ENCODE results near the gene CLEC16A. TPM values are rescaled to one million over a fixed set of nuclear protein-coding genes. Genes with fewer than 3 reads are reported as not detected.

CLEC16A gene
- total and polyA plus RNA-seq, 2 experiments from 2014 or later, result 9.9 to 24.1 TPM

DNA sequence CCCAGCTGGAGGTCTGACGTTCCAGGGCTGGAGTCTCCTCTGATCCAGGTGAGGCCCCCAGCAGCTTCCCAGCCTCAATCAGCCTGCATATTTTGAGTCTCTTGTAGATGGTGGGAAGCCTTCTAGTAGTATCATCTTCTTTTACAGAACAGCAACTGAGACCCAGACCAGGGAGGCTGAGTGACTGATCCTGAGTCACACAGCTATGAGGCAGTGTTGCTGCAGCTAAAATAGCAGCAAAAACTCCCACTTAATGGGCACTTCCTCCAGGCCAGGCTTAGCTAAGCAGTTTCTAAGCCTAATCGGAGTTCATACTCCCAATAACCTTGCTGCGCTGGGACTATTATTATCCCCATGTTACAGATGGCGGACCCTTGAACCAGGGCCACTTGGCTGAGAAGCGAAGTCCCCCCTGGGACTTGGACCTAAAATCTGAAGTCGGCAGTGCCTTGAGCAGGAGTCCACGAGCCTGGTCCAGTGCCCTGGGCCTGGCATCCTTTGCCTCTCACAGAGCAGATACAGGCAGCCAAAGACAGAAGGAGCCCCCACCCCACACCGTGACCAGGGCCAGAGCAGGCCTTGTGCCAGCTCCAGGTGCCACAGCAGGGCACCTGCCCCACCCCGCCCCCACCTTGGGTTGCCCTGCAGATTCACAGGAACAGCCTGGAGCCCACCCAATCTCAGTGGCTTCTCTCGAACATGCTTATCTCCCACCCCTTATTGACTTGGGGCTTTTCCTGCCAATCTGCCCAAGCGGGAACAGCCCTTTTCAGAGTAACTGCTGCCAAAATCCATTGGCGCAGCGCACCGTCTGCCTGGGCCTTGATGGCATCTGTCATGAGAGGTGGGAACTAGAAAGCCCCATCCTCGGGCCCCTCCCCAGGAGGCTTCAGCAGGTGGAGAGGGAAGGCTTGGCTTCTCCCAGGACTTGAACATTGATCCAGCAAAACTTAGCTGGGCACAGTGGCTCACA, 246.5 kb downstream of the CLEC16A start:
- H3K27ac Mint-ChIP-seq, result no peak overlapping the region
- no peak overlapping the region for H3K4me2 ChIP-seq
- ATAC-seq, result no peak

More for the DNA sequence above, 246.5 kb downstream of the CLEC16A start:
- Histone ChIP-seq H3K9me2 (ENCODE audit: insufficient read depth) (no peaks in the 10 kb centered on the region), H4K20me1 (replicated peaks; ENCODE audit: insufficient read depth) (no peaks in the 10 kb centered on the region), H3K4me1 (ENCODE audit: insufficient read depth) (no peaks in the 10 kb centered on the region; the same call in 1 of the 2 replicates), H3K27ac (ENCODE audit: low read depth) (no peak overlapping the region), H3K36me3 (ENCODE audit: insufficient read depth) (no peaks in the 10 kb centered on the region), H3K27me3 (ENCODE audit: insufficient read depth) (no peaks in the 10 kb centered on the region), H2AFZ (no peak overlapping the region), H3F3A (replicated peaks; ENCODE audit: low read depth) (no peaks in the 10 kb centered on the region), H3K4me3 (no peak overlapping the region), H3K79me2 (replicated peaks; ENCODE audit: insufficient read depth) (no peaks in the 10 kb centered on the region)
- TF ChIP-seq ZNF331 (CRISPR knock-in tag; IDR thresholded peaks at IDR 0.05; ENCODE audit: low read depth) (no peak), NANOG (IDR thresholded peaks at IDR 0.05; ENCODE audit: borderline replicate concordance) (no peak), JUNB (IDR thresholded peaks at IDR 0.05; ENCODE audit: unreplicated experiment) (no peak), EZH2 (IDR thresholded peaks at IDR 0.05; ENCODE audit: low read depth, unreplicated experiment) (no peak), EZH2phosphoT487 (IDR thresholded peaks at IDR 0.05; ENCODE audit: unreplicated experiment) (no peak)
- TF ChIP-seq, protein P1, sequence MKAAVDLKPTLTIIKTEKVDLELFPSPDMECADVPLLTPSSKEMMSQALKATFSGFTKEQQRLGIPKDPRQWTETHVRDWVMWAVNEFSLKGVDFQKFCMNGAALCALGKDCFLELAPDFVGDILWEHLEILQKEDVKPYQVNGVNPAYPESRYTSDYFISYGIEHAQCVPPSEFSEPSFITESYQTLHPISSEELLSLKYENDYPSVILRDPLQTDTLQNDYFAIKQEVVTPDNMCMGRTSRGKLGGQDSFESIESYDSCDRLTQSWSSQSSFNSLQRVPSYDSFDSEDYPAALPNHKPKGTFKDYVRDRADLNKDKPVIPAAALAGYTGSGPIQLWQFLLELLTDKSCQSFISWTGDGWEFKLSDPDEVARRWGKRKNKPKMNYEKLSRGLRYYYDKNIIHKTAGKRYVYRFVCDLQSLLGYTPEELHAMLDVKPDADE (IDR thresholded peaks at IDR 0.05), result no peak
- TF ChIP-seq, protein P2, sequence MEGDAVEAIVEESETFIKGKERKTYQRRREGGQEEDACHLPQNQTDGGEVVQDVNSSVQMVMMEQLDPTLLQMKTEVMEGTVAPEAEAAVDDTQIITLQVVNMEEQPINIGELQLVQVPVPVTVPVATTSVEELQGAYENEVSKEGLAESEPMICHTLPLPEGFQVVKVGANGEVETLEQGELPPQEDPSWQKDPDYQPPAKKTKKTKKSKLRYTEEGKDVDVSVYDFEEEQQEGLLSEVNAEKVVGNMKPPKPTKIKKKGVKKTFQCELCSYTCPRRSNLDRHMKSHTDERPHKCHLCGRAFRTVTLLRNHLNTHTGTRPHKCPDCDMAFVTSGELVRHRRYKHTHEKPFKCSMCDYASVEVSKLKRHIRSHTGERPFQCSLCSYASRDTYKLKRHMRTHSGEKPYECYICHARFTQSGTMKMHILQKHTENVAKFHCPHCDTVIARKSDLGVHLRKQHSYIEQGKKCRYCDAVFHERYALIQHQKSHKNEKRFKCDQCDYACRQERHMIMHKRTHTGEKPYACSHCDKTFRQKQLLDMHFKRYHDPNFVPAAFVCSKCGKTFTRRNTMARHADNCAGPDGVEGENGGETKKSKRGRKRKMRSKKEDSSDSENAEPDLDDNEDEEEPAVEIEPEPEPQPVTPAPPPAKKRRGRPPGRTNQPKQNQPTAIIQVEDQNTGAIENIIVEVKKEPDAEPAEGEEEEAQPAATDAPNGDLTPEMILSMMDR (conservative IDR thresholded peaks at IDR 0.05; ENCODE audit: low read depth in 2 of 2), result no peak
- TF ChIP-seq, protein P3, sequence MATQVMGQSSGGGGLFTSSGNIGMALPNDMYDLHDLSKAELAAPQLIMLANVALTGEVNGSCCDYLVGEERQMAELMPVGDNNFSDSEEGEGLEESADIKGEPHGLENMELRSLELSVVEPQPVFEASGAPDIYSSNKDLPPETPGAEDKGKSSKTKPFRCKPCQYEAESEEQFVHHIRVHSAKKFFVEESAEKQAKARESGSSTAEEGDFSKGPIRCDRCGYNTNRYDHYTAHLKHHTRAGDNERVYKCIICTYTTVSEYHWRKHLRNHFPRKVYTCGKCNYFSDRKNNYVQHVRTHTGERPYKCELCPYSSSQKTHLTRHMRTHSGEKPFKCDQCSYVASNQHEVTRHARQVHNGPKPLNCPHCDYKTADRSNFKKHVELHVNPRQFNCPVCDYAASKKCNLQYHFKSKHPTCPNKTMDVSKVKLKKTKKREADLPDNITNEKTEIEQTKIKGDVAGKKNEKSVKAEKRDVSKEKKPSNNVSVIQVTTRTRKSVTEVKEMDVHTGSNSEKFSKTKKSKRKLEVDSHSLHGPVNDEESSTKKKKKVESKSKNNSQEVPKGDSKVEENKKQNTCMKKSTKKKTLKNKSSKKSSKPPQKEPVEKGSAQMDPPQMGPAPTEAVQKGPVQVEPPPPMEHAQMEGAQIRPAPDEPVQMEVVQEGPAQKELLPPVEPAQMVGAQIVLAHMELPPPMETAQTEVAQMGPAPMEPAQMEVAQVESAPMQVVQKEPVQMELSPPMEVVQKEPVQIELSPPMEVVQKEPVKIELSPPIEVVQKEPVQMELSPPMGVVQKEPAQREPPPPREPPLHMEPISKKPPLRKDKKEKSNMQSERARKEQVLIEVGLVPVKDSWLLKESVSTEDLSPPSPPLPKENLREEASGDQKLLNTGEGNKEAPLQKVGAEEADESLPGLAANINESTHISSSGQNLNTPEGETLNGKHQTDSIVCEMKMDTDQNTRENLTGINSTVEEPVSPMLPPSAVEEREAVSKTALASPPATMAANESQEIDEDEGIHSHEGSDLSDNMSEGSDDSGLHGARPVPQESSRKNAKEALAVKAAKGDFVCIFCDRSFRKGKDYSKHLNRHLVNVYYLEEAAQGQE (IDR thresholded peaks at IDR 0.05; ENCODE audit: unreplicated experiment), result no peak
- TF ChIP-seq, protein P4, sequence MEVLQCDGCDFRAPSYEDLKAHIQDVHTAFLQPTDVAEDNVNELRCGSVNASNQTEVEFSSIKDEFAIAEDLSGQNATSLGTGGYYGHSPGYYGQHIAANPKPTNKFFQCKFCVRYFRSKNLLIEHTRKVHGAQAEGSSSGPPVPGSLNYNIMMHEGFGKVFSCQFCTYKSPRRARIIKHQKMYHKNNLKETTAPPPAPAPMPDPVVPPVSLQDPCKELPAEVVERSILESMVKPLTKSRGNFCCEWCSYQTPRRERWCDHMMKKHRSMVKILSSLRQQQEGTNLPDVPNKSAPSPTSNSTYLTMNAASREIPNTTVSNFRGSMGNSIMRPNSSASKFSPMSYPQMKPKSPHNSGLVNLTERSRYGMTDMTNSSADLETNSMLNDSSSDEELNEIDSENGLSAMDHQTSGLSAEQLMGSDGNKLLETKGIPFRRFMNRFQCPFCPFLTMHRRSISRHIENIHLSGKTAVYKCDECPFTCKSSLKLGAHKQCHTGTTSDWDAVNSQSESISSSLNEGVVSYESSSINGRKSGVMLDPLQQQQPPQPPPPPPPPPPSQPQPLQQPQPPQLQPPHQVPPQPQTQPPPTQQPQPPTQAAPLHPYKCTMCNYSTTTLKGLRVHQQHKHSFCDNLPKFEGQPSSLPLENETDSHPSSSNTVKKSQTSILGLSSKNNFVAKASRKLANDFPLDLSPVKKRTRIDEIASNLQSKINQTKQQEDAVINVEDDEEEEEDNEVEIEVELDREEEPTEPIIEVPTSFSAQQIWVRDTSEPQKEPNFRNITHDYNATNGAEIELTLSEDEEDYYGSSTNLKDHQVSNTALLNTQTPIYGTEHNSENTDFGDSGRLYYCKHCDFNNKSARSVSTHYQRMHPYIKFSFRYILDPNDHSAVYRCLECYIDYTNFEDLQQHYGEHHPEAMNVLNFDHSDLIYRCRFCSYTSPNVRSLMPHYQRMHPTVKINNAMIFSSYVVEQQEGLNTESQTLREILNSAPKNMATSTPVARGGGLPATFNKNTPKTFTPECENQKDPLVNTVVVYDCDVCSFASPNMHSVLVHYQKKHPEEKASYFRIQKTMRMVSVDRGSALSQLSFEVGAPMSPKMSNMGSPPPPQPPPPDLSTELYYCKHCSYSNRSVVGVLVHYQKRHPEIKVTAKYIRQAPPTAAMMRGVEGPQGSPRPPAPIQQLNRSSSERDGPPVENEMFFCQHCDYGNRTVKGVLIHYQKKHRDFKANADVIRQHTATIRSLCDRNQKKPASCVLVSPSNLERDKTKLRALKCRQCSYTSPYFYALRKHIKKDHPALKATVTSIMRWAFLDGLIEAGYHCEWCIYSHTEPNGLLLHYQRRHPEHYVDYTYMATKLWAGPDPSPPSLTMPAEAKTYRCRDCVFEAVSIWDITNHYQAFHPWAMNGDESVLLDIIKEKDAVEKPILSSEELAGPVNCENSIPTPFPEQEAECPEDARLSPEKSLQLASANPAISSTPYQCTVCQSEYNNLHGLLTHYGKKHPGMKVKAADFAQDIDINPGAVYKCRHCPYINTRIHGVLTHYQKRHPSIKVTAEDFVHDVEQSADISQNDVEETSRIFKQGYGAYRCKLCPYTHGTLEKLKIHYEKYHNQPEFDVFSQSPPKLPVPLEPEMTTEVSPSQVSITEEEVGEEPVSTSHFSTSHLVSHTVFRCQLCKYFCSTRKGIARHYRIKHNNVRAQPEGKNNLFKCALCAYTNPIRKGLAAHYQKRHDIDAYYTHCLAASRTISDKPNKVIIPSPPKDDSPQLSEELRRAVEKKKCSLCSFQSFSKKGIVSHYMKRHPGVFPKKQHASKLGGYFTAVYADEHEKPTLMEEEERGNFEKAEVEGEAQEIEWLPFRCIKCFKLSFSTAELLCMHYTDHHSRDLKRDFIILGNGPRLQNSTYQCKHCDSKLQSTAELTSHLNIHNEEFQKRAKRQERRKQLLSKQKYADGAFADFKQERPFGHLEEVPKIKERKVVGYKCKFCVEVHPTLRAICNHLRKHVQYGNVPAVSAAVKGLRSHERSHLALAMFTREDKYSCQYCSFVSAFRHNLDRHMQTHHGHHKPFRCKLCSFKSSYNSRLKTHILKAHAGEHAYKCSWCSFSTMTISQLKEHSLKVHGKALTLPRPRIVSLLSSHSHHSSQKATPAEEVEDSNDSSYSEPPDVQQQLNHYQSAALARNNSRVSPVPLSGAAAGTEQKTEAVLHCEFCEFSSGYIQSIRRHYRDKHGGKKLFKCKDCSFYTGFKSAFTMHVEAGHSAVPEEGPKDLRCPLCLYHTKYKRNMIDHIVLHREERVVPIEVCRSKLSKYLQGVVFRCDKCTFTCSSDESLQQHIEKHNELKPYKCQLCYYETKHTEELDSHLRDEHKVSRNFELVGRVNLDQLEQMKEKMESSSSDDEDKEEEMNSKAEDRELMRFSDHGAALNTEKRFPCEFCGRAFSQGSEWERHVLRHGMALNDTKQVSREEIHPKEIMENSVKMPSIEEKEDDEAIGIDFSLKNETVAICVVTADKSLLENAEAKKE (CRISPR knock-in tag; IDR thresholded peaks at IDR 0.05), result no peak
- Mint-ChIP-seq H3K4me3 (no peak overlapping the region), H3K9me3 (peaks cover 7% of the 10 kb centered on the region; the same call in 2 of the 3 replicates), H3K36me3 (ENCODE audit: low read depth) (peaks cover 5% of the 10 kb centered on the region; the same call in 1 of the 3 replicates), H3K4me1 (peaks cover 5% of the 10 kb centered on the region), H3K27me3 (ENCODE audit: insufficient read depth, low read depth, poor library complexity) (peaks cover 19% of the 10 kb centered on the region)
- DNase-seq (ENCODE audit: low spot score), result no peak

All from GM23338 (cell line).